Left lung (tissue), 10 donors: ENCODE data around the gene NUSAP1. TPM values are rescaled to one million over a fixed set of nuclear protein-coding genes. Genes with fewer than 3 reads are reported as not detected.
A peak's percentile ranks its signal among the peaks of the same experiment; 100 is the strongest.
"Not testable (repeated sequence)": the region's sequence is repeated elsewhere in the genome, so short reads cannot be mapped to it uniquely, and the experiment has no call there.

Experiments
- ATAC-seq: fragments of 200-7000 bp; cut with Tn5 transposase; one replicate; pipeline ENCODE4 v1.9.1; 2020; ENCODE audit warnings: moderate library complexity
- DNase-seq, 4 donors: peaks; one replicate each; pipeline ENCODE4 v3.0.0-alpha.2; 2013 to 2020
- H3K27ac ChIP-seq, 2 donors: fragments of 200-600 bp; sonication (generic) in 1 of 2; one replicate each; pipeline versions ENCODE4 v1.5.0 to v1.8.0; 2020 to 2021
- H3K27me3 ChIP-seq, 2 donors: fragments of 200-600 bp; sonication (generic) in 1 of 2; one replicate each; pipeline versions ENCODE4 v1.5.0 to v1.8.0; 2020 to 2021
- H3K36me3 ChIP-seq, 2 donors: fragments of 200-600 bp; sonication (generic) in 1 of 2; one replicate each; pipeline versions ENCODE4 v1.5.0 to v1.8.0; 2020 to 2021
- H3K4me1 ChIP-seq, 2 donors: fragments of 200-600 bp; one replicate each; pipeline ENCODE4 v1.8.0; 2021
- H3K4me3 ChIP-seq, 2 donors: fragments of 200-600 bp; sonication (generic) in 1 of 2; one replicate each; pipeline versions ENCODE4 v1.5.0 to v1.8.0; 2020 to 2021; ENCODE audit warnings: mild to moderate bottlenecking in 1 of 2
- H3K9me3 ChIP-seq, 2 donors: fragments of 200-600 bp; sonication (generic) in 1 of 2; one replicate each; pipeline versions ENCODE4 v1.5.0 to v1.8.0; 2020 to 2021
- intact Hi-C, 2 donors: fragments of 100-400 bp; cut with DNase I; formaldehyde crosslinking; loops; one replicate each; pipeline versions ENCODE4 v1.11.2 to v1.14.2; 2022
- polyA plus RNA-seq, 6 donors: library from polyadenylated mRNA; unstranded; fragments of 120-200 nt; gene quantifications; one replicate each; pipeline ENCODE4 v1.2.1, GENCODE V29; 2013; ENCODE audit not compliant: insufficient read length in 6 of 6
- total RNA-seq, 2 donors: library from RNA; stranded (reverse); fragmentation: NEBNext Ultra II Directional; extraction: Animal tissue kit (Norgen Biotek cat#: 25700); gene quantifications; one replicate each; pipeline ENCODE4 v1.2.1, GENCODE V29; 2021
- TF ChIP-seq, protein P1 (sequence below), 2 donors: fragments of 200-600 bp; sonication (generic) in 1 of 2; IDR thresholded peaks; one replicate each; pipeline versions ENCODE4 v1.5.0 to v1.8.0; 2021; ENCODE audit warnings: antibody characterized with exemption in 2 of 2
- donor health status: DM: no; HTN: yes; CAD: no.
- donor health status: DM: no; HTN: no; CAD: no.

Gene NUSAP1
- total and polyA plus RNA-seq, 8 donors, result 10.2 to 147 (median 69.3) TPM

DNA sequence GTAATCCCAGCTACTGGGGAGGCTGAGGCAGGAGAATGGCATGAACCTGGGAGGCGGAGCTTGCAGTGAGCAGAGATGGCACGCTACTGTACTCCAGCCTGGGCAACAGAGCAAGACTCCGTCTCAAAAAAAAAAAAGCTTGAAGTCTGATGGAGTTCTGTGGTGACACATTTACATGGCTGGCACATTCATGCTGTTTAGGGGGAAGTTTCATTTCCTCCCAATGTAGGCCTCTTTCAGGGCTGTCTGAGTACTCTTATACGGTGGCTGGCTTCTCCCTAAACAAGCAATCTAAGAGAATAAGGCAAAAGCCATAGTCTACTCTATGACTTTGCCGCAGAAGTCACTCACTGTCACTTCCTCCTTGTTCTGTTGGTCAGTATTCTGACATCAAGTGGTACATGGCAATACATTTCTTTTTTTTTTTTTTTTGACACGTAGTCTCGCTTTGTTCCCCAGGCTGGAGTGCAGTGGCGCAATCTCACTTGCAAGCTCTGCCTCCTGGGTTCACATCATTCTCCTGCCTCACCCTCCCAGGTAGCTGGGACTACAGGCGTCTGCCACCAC lies 41.5 kb upstream of the NUSAP1 start:
- Histone ChIP-seq H3K4me3 (no peak overlapping the region), H3K9me3 (no peaks in the 10 kb centered on the region), H3K27me3 (no peaks in the 10 kb centered on the region), H3K27ac (peak overlapping the region in 1 of 2 donors; percentile 78), H3K36me3 (peaks cover 0 to 66% of the 10 kb centered on the region in 2 donors), H3K4me1 (peaks cover 0 to 50% of the 10 kb centered on the region in 2 donors)
- intact Hi-C loops, result no loop called here
- DNase-seq (peak in 1 of 4 donors; percentile 40), ATAC-seq (peak; percentile 69)
- TF ChIP-seq, protein P1, sequence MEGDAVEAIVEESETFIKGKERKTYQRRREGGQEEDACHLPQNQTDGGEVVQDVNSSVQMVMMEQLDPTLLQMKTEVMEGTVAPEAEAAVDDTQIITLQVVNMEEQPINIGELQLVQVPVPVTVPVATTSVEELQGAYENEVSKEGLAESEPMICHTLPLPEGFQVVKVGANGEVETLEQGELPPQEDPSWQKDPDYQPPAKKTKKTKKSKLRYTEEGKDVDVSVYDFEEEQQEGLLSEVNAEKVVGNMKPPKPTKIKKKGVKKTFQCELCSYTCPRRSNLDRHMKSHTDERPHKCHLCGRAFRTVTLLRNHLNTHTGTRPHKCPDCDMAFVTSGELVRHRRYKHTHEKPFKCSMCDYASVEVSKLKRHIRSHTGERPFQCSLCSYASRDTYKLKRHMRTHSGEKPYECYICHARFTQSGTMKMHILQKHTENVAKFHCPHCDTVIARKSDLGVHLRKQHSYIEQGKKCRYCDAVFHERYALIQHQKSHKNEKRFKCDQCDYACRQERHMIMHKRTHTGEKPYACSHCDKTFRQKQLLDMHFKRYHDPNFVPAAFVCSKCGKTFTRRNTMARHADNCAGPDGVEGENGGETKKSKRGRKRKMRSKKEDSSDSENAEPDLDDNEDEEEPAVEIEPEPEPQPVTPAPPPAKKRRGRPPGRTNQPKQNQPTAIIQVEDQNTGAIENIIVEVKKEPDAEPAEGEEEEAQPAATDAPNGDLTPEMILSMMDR (IDR thresholded peaks at IDR 0.05), result no peak

DNA sequence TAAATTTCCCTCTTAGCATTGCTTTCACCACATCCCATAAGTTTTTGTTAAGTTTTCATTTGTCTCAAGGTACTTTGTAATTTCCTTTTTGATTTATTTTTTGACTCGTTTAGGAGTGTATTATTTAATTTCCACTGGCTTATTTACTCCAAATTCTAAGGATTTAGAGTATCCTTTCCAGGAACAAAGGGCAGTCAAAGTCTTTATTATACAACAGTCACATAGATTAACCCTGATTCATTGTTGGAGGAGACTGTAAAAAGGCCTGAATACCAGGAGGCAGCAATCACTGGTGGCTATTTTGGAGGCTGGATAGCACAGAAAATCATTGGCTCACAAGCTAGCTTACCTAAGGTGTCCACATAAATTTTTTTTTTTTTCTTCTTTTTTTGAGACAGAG lies 40.2 kb upstream of the NUSAP1 start:
- H3K9me3 ChIP-seq, result no peaks in the 10 kb centered on the region
- intact Hi-C loops, result no loop called here
- DNase-seq, result no peak
- TF ChIP-seq, protein P1 (IDR thresholded peaks at IDR 0.05), result no peak
- H3K27ac ChIP-seq, result no peak overlapping the region
- peaks cover 0 to 37% of the 10 kb centered on the region in 2 donors for H3K4me1 ChIP-seq
- no peaks in the 10 kb centered on the region for H3K27me3 ChIP-seq
- no peak overlapping the region for H3K4me3 ChIP-seq
- ATAC-seq, result no peak
- H3K36me3 ChIP-seq, result peaks cover 0 to 62% of the 10 kb centered on the region in 2 donors

DNA sequence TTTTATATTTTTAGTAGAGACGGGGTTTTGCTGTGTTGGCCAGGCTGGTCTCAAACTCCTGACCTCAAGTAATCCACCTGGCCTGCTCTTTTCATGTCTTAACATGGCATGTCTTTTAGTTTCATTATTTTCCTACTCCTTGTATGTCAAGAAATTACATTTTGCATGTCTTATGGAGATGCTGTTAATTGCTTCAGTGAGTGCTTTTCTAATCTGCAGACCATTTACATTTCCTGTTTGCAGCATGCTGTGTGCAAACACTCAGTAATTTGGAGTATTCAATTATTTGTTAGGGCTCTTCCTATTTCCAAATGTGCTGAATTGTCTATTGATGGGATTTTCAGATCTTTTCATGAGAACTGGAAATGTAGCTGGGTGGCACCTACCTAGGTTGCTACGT lies 31.5 kb upstream of the NUSAP1 start:
- intact Hi-C loops, result not testable (repeated sequence)

DNA sequence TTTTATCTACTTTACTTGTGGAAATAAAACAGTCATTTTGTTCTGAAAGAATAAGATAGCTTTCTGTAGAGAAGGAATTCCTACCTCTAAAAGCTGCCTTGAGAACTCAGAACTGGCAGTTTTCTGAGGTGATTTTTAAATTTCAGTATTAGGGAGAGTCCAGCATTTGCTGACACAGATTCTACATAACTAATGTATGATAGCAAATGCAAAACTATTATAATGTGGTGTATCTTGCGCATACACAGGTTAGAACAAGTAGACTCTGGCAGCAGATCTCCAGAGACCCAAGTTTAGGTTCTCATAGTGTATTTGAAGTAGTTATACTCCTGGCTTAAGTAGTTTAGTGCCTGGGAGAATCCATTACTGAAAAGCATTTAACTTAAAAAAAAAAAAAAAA lies 31.1 kb upstream of the NUSAP1 start:
- no peak for DNase-seq
- TF ChIP-seq, protein P1 (IDR thresholded peaks at IDR 0.05), result no peak
- H3K9me3 ChIP-seq, result no peaks in the 10 kb centered on the region
- no peak overlapping the region for H3K4me3 ChIP-seq
- no peaks in the 10 kb centered on the region for H3K27me3 ChIP-seq
- H3K27ac ChIP-seq, result no peak overlapping the region
- H3K4me1 ChIP-seq, result no peaks in the 10 kb centered on the region
- no peak for ATAC-seq
- peaks cover 0 to 35% of the 10 kb centered on the region in 2 donors for H3K36me3 ChIP-seq
- intact Hi-C loops, result no loop called here

More for the DNA sequence above, 31.5 kb upstream of the NUSAP1 start:
- peaks cover 0 to 36% of the 10 kb centered on the region in 2 donors for H3K36me3 ChIP-seq
- H3K27ac ChIP-seq, H3K4me3 ChIP-seq, H3K9me3 ChIP-seq, DNase-seq, H3K4me1 ChIP-seq, ATAC-seq, H3K27me3 ChIP-seq: not testable (repeated sequence)

DNA sequence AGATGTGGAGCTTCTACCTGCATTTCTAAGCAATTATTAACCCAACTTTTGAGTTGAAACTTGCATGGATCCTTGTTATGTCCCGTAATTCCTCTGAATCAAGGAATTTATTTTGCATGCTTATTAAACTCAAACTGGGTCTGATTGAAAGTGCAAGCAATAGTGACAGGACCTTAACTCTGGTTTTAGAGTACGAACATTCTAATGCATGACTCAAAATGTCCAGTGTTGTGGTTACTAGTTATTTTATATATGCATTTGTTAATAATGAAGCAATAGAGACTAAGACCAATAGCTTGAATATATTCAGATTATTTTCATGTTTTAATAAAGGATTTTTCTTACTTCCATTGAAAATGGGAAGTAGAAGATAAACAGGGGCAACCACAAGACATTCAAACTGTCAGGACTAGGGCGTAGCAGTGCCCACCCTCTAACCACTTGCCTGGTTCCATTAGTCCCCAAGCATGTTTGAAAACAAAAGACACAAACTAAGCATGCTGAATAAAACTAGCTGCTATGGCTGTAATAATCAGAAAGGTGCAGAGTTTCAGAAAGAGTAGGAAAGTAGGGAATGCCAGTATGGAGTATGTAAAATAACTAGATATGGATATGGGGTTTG lies 28.4 kb upstream of the NUSAP1 start:
- intact Hi-C loops, result no loop called here
- DNase-seq (no peak), ATAC-seq (no peak)
- Histone ChIP-seq H3K4me3 (no peak overlapping the region), H3K4me1 (no peaks in the 10 kb centered on the region), H3K9me3 (no peaks in the 10 kb centered on the region), H3K27me3 (no peaks in the 10 kb centered on the region), H3K27ac (no peak overlapping the region), H3K36me3 (peaks cover 0 to 17% of the 10 kb centered on the region in 2 donors)
- TF ChIP-seq, protein P1 (IDR thresholded peaks at IDR 0.05), result no peak
